ENCODE data around the gene HM13.

HM13 gene

GRCh38 chr20:31555203-31555775, 41.0 kb downstream of the HM13 start:
- Histone ChIP-seq H3K27me3 (ENCODE audit: insufficient read depth, poor library complexity, severe bottlenecking) (no peaks in the 10 kb centered on the region), H3K27ac (replicated peaks) (no peak overlapping the region), H3K4me3 (replicated peaks; ENCODE audit: insufficient read depth, low read length) (no peak overlapping the region)
- no peak for DNase-seq (ENCODE audit: low read depth in 1 of 2, low spot score in 1 of 2)
- TF ChIP-seq CTCF (IDR thresholded peaks at IDR 0.05; ENCODE audit: insufficient read depth, low read length) = no peak
- no peak for TF ChIP-seq GABPA (IDR thresholded peaks at IDR 0.05; ENCODE audit: low read depth)
- TF ChIP-seq REST (IDR thresholded peaks at IDR 0.05; ENCODE audit: insufficient replicate concordance, low read depth) = no peak
- TF ChIP-seq SPI1 (IDR thresholded peaks at IDR 0.05; ENCODE audit: borderline replicate concordance, low read depth) = no peak

- no peak for TF ChIP-seq GABPA (IDR thresholded peaks at IDR 0.05; ENCODE audit: low read depth)
- no peak overlapping the region for H3K4me3 ChIP-seq (replicated peaks; ENCODE audit: insufficient read depth, low read length)
- DNase-seq (ENCODE audit: low read depth in 1 of 2, low spot score in 1 of 2) = no peak
- H3K27ac ChIP-seq (replicated peaks) = peak overlapping the region; percentile 9
- no peaks in the 10 kb centered on the region for H3K27me3 ChIP-seq (ENCODE audit: insufficient read depth, poor library complexity, severe bottlenecking)
Measured at GRCh38 chr20:31559704-31560093, 45.5 kb downstream of the HM13 start.

- no peak overlapping the region for H3K4me3 ChIP-seq (replicated peaks; ENCODE audit: insufficient read depth, low read length)
- TF ChIP-seq CTCF (IDR thresholded peaks at IDR 0.05; ENCODE audit: insufficient read depth, low read length) (peak; percentile 97), SPI1 (IDR thresholded peaks at IDR 0.05; ENCODE audit: borderline replicate concordance, low read depth) (no peak), GABPA (IDR thresholded peaks at IDR 0.05; ENCODE audit: low read depth) (no peak), REST (IDR thresholded peaks at IDR 0.05; ENCODE audit: insufficient replicate concordance, low read depth) (no peak), POLR2AphosphoS5 (IDR thresholded peaks at IDR 0.05; ENCODE audit: low read depth) (peak; percentile 42; the same call in 1 of the 2 replicates)
- DNase-seq (ENCODE audit: low read depth in 1 of 2, low spot score in 1 of 2) = peak; percentile 42 to 93
- no peaks in the 10 kb centered on the region for H3K27me3 ChIP-seq (ENCODE audit: insufficient read depth, poor library complexity, severe bottlenecking)
- peak overlapping the region; percentile 35 for H3K27ac ChIP-seq (replicated peaks)
Measured at GRCh38 chr20:31560094-31560745, 46.0 kb downstream of the HM13 start.

- H3K4me3 ChIP-seq (replicated peaks; ENCODE audit: insufficient read depth, low read length) = no peak overlapping the region
- DNase-seq (ENCODE audit: low read depth in 1 of 2, low spot score in 1 of 2) = peak in 1 of 2 experiments; percentile 69
- peak overlapping the region; percentile 35 for H3K27ac ChIP-seq (replicated peaks)
- H3K27me3 ChIP-seq (ENCODE audit: insufficient read depth, poor library complexity, severe bottlenecking) = no peaks in the 10 kb centered on the region
- no peak for TF ChIP-seq REST (IDR thresholded peaks at IDR 0.05; ENCODE audit: insufficient replicate concordance, low read depth)
- no peak for TF ChIP-seq POLR2AphosphoS5 (IDR thresholded peaks at IDR 0.05; ENCODE audit: low read depth)
- no peak for TF ChIP-seq GABPA (IDR thresholded peaks at IDR 0.05; ENCODE audit: low read depth)
- no peak for TF ChIP-seq SPI1 (IDR thresholded peaks at IDR 0.05; ENCODE audit: borderline replicate concordance, low read depth)
- no peak for TF ChIP-seq CTCF (IDR thresholded peaks at IDR 0.05; ENCODE audit: insufficient read depth, low read length)
Measured at GRCh38 chr20:31560746-31561598, 46.7 kb downstream of the HM13 start.

Measured in HL-60 (cell line).